Measurements from ENCODE around the gene MSANTD3. TPM values are rescaled to one million over a fixed set of nuclear protein-coding genes. Genes with fewer than 3 reads are reported as not detected.
A peak's percentile ranks its signal among the peaks of the same experiment; 100 is the strongest.
"Not testable (repeated sequence)": the region's sequence is repeated elsewhere in the genome, so short reads cannot be mapped to it uniquely, and the experiment has no call there.

MSANTD3 gene
- total RNA-seq (10 to 100 TPM; 10.8 to 37.9 (median 19.8) TPM), polyA plus RNA-seq (10 to 100 TPM; 10.5 to 16.5 (median 13.7) TPM)
- long read RNA-seq, donor 1, partial matches to known transcripts, result 5 of 10 reads
- long read RNA-seq, donor 1, other reads (novel, unspliced or antisense), result 0 of 10 reads
- long read RNA-seq, donor 2, partial matches to known transcripts, result 0 of 2 reads
- long read RNA-seq, donor 2, other reads (novel, unspliced or antisense), result 0 of 2 reads
- long read RNA-seq, donor 3, transcript MSANTD3-203 (3 exons, 1,362 nt), result major isoform, 5 of 6 reads
- long read RNA-seq, donor 3, partial matches to known transcripts, result 0 of 6 reads
- long read RNA-seq, donor 3, other reads (novel, unspliced or antisense), result 0 of 6 reads
- long read RNA-seq, donor 4, partial matches to known transcripts, result 0 of 4 reads
- long read RNA-seq, donor 4, other reads (novel, unspliced or antisense), result 2 of 4 reads
- long read RNA-seq, donor 5, transcript MSANTD3-203 (3 exons, 1,362 nt), result major isoform, 24 of 29 reads
- long read RNA-seq, donor 5, partial matches to known transcripts, result 3 of 29 reads
- long read RNA-seq, donor 5, other reads (novel, unspliced or antisense), result 1 of 29 reads
- long read RNA-seq, donor 6, partial matches to known transcripts, result 0 of 4 reads
- long read RNA-seq, donor 6, other reads (novel, unspliced or antisense), result 1 of 4 reads
- long read RNA-seq, donor 7, partial matches to known transcripts, result 0 of 4 reads
- long read RNA-seq, donor 7, other reads (novel, unspliced or antisense), result 0 of 4 reads
- long read RNA-seq, donor 8, partial matches to known transcripts, result 6 of 9 reads
- long read RNA-seq, donor 8, other reads (novel, unspliced or antisense), result 0 of 9 reads
- long read RNA-seq, donor 9, partial matches to known transcripts, result 0 of 5 reads
- long read RNA-seq, donor 9, other reads (novel, unspliced or antisense), result 0 of 5 reads
- long read RNA-seq, donor 10, transcript MSANTD3-203 (3 exons, 1,362 nt), result major isoform, 5 of 7 reads
- long read RNA-seq, donor 10, partial matches to known transcripts, result 0 of 7 reads
- long read RNA-seq, donor 10, other reads (novel, unspliced or antisense), result 0 of 7 reads

DNA sequence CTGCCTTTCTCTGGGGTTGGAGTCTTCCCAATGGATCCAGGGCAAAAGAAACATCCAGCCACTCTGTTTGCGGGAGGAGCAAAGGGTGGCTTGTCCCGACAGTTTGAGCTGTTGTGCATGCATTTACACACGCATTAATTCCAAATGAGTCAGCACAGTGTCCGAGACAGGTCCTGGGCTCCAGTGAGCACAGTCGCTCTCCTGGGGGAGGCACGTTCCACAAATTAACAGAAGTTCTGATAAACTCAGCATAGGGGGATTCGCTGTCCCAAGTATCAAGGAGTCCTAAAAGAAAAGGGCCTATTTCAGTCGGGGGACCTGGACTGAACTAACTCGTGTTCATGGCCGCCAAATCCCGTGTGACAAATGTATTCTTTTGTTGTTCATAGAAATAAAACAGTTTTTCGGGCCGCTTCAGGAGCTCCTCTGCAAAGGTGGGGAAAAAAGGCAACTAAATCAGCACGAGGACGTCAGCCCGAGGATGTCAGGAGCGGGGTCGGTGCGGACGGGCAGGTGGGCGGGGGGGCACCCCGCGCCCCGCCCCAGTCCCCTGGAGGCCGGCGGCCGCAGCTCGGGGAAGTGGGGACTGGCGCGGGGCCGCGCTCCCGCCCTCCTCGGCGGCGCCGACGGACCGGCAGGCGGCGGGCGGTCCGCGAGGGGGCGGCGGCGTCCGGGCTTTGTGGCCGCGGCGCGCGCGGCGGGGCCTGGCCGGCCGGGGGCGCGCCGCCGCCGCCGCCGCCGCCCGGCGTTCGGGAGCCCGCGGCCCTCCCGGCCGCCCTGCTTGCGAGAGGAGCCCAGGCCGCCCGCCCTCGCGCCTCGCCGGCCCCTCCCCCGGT is at the start of gene MSANTD3:
Gene MSANTD3 (plus strand): TSS at position 614 of the 836 bp plus-strand sequence. CDS start 14,796 bp downstream, outside the sequence.
- 0 to 2% (median 0%) methylated on average over 17 to 79 of the region's 80 CpGs for WGBS, 4 donors
- Histone ChIP-seq H3K36me3 (replicated peaks in 1 of 2) (no peaks in the 10 kb centered on the region), H3K27me3 (no peaks in the 10 kb centered on the region), H3K4me3 (peak within 1 kb of the TSS; percentile 28 to 95 (median 82)), H3K4me1 (replicated peaks in 1 of 2) (peaks cover 20 to 32% of the 10 kb centered on the region in 2 donors), H3K9me3 (replicated peaks in 1 of 3) (no peaks in the 10 kb centered on the region), H3K27ac (peak within 1 kb of the TSS; percentile 78 to 97 (median 89))
- TF ChIP-seq POLR2A (IDR thresholded peaks at IDR 0.05), result peak in 1 of 2 donors; percentile 68
- peak in 4 of 6 experiments; percentile 21 to 48 (median 31) for TF ChIP-seq CTCF (IDR thresholded peaks at IDR 0.05)
- intact Hi-C loops (cut with DNase I), result loop anchor here (5.0 to 10.0 kb wide), 2 partner anchors 72 to 74 kb away; partner anchors contain the start of gene TEX10 (in 2 of the 2)
- peak; percentile 47 to 72 (median 64) for DNase-seq

DNA sequence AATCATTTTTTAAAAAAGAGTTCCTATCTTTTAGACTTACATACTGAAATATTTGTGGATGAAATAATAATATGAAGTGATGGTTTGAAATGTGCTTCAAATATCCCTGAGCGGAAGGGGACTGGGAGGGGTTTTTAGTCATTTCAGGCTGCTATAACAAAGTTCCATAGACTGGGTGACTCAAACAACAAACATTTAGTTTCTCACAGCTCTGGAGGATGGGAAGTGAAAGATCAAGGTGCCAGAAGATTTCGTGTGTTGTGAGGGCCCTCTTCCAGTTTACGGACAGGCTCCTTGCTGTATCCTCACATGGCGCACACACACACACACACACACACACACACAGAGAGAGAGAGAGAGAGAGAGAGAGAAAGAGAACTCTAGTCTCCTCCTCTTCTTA is 47.1 kb upstream of the MSANTD3 start:
- Histone ChIP-seq H3K27ac (no peak overlapping the region), H3K27me3 (no peaks in the 10 kb centered on the region), H3K4me3 (no peak overlapping the region), H3K4me1 (replicated peaks in 1 of 2) (no peaks in the 10 kb centered on the region), H3K9me3 (replicated peaks in 1 of 3) (no peaks in the 10 kb centered on the region), H3K36me3 (replicated peaks in 1 of 2) (no peaks in the 10 kb centered on the region)
- intact Hi-C loops (cut with DNase I), result no loop called here
- TF ChIP-seq POLR2A (IDR thresholded peaks at IDR 0.05), result no peak
- TF ChIP-seq CTCF (IDR thresholded peaks at IDR 0.05), result no peak
- no peak for DNase-seq
- WGBS, 4 donors, result 80 to 92% (median 88%) methylated on average over 1 to 4 of the region's 4 CpGs

GRCh38 chr9:100392989-100393388 is 34.0 kb upstream of the MSANTD3 start:
- H3K36me3 ChIP-seq (replicated peaks in 1 of 2); DNase-seq; intact Hi-C loops (cut with DNase I); H3K27me3 ChIP-seq; H3K9me3 ChIP-seq (replicated peaks in 1 of 3); H3K4me3 ChIP-seq; H3K27ac ChIP-seq; H3K4me1 ChIP-seq (replicated peaks in 1 of 2): not testable (repeated sequence)
- WGBS, 4 donors, result 93 to 98% (median 97%) methylated on average over 6 to 21 of the region's 21 CpGs

DNA sequence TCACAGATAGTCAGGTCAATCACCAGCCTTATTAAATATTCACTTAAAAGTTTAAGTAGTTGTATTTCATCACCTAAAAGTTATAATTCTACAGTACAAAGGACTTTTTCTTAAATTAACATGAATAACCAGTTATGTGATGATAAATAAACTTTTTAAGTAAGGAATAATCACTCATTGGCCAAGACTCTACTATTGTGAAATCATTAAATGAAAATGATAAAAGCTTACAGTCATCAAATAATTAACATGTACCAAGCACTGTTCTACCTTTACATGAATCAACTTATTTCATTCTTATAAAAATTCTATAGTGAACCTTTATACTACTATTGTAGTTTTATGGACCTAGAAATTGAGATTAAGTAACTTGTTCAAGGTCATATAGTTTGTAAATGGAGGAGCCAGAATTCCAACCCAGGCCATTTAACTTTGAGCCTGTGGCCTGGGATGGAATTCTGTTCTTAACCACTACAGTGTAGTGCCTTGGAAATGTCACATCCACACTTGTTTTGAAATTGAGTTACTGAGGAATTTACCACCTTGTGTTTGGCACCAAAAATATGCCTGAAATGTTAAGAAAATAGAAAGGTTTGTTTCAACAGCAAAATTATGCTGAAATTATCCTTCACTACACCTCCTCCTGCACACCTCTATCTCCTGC is 32.8 kb upstream of the MSANTD3 start:
- DNase-seq, result no peak
- H3K36me3 ChIP-seq (replicated peaks in 1 of 2), result no peaks in the 10 kb centered on the region
- no peak for TF ChIP-seq POLR2A (IDR thresholded peaks at IDR 0.05)
- TF ChIP-seq CTCF (IDR thresholded peaks at IDR 0.05), result no peak
- no peak overlapping the region for H3K4me3 ChIP-seq
- no peaks in the 10 kb centered on the region for H3K27me3 ChIP-seq
- no peak overlapping the region for H3K27ac ChIP-seq
- intact Hi-C loops (cut with DNase I), result no loop called here
- no peaks in the 10 kb centered on the region for H3K4me1 ChIP-seq (replicated peaks in 1 of 2)
- no peaks in the 10 kb centered on the region for H3K9me3 ChIP-seq (replicated peaks in 1 of 3)
